Trophoblast cell (in vitro differentiated cells and primary cell): ENCODE results near the gene RHAG.
"Not testable (repeated sequence)": the region's sequence is repeated elsewhere in the genome, so short reads cannot be mapped to it uniquely, and the experiment has no call there.

Experiments used
- DNase-seq, 2 donors: peaks; one replicate each; pipeline ENCODE4 v3.0.0-alpha.2; 2016
- H2AFZ ChIP-seq: 2 replicates; pipeline ENCODE4 v1.6.1; 2013; ENCODE audit warnings: low read length, moderate library complexity, mild to moderate bottlenecking; ENCODE audit not compliant: insufficient read depth, poor library complexity
- H2AK5ac ChIP-seq: 2 replicates; pipeline ENCODE4 v1.6.1; 2013; ENCODE audit warnings: mild to moderate bottlenecking, low read length
- H2BK120ac ChIP-seq: 2 replicates; pipeline ENCODE4 v1.6.1; 2013; ENCODE audit warnings: low read length, mild to moderate bottlenecking, moderate library complexity; ENCODE audit not compliant: insufficient read depth, poor library complexity
- H2BK12ac ChIP-seq: 2 replicates; pipeline ENCODE4 v1.6.1; 2013; ENCODE audit warnings: mild to moderate bottlenecking, low read length, moderate library complexity
- H2BK5ac ChIP-seq: 2 replicates; pipeline ENCODE4 v1.6.1; 2013; ENCODE audit warnings: low read length, low read depth, moderate library complexity, mild to moderate bottlenecking; ENCODE audit not compliant: poor library complexity
- H3K14ac ChIP-seq: 2 replicates; pipeline ENCODE4 v1.6.1; 2013; ENCODE audit warnings: mild to moderate bottlenecking, low read length
- H3K18ac ChIP-seq: 2 replicates; pipeline ENCODE4 v1.6.1; 2013; ENCODE audit warnings: mild to moderate bottlenecking, low read length
- H3K23ac ChIP-seq: 2 replicates; pipeline ENCODE4 v1.6.1; 2013; ENCODE audit warnings: low read length
- H3K27ac ChIP-seq: 2 replicates; pipeline ENCODE4 v1.5.1; 2013; ENCODE audit warnings: low read depth, mild to moderate bottlenecking, inconsistent platforms, low read length, moderate library complexity
- H3K27me3 ChIP-seq: 2 replicates; pipeline ENCODE4 v1.6.1; 2013; ENCODE audit warnings: inconsistent platforms, mild to moderate bottlenecking, low read length, moderate library complexity; ENCODE audit not compliant: insufficient read depth
- H3K36me3 ChIP-seq, 2 experiments: 1 replicate in 1 of 2; 2 replicates in 1 of 2; pipeline ENCODE4 v1.6.1; 2013; ENCODE audit warnings: low read length in 2 of 2, mild to moderate bottlenecking in 2 of 2, moderate library complexity in 1 of 2; ENCODE audit not compliant: insufficient read depth in 2 of 2, control insufficient read depth in 1 of 2
- H3K4ac ChIP-seq: 2 replicates; pipeline ENCODE4 v1.6.1; 2013; ENCODE audit warnings: low read depth, mild to moderate bottlenecking, low read length, moderate library complexity
- H3K4me1 ChIP-seq, 2 experiments: 1 replicate in 1 of 2; 2 replicates in 1 of 2; pipeline ENCODE4 v1.6.1; 2013; ENCODE audit warnings: low read length in 2 of 2, mild to moderate bottlenecking in 2 of 2, moderate library complexity in 1 of 2; ENCODE audit not compliant: insufficient read depth in 2 of 2, control insufficient read depth in 1 of 2
- H3K4me2 ChIP-seq: 2 replicates; pipeline ENCODE4 v1.6.1; 2013; ENCODE audit warnings: inconsistent platforms, mild to moderate bottlenecking, low read length, moderate library complexity
- H3K4me3 ChIP-seq: 2 replicates; pipeline ENCODE4 v1.5.1; 2013; ENCODE audit warnings: mild to moderate bottlenecking, low read depth, low read length, inconsistent platforms
- H3K79me1 ChIP-seq: one replicate; pipeline ENCODE4 v1.6.1; 2013; ENCODE audit warnings: low read length
- H3K79me2 ChIP-seq: 2 replicates; pipeline ENCODE4 v1.6.1; 2013; ENCODE audit warnings: low read length, mild to moderate bottlenecking; ENCODE audit not compliant: control insufficient read depth, insufficient read depth, poor library complexity
- H3K9ac ChIP-seq: 2 replicates; pipeline ENCODE4 v1.6.1; 2013; ENCODE audit warnings: mild to moderate bottlenecking, low read length
- H3K9me3 ChIP-seq: 2 replicates; pipeline ENCODE4 v1.6.1; 2013; ENCODE audit warnings: low read depth, mild to moderate bottlenecking, control low read depth, inconsistent platforms, low read length; ENCODE audit not compliant: insufficient read depth
- H4K12ac ChIP-seq: 2 replicates; pipeline ENCODE4 v1.6.1; 2013; ENCODE audit warnings: low read depth, mild to moderate bottlenecking, low read length, moderate library complexity
- H4K8ac ChIP-seq: 2 replicates; pipeline ENCODE4 v1.6.1; 2013; ENCODE audit warnings: low read depth, mild to moderate bottlenecking, low read length, moderate library complexity
- H4K91ac ChIP-seq: one replicate; pipeline ENCODE4 v1.6.1; 2013; ENCODE audit warnings: low read depth, mild to moderate bottlenecking, low read length, moderate library complexity
- WGBS: extraction: QIAGEN DNeasy Blood & Tissue Kit; methylation state at CpG from one replicate; pipeline ENCODE4 v1.1.7; 2013; ENCODE audit warnings: missing lambda C conversion rate; ENCODE audit not compliant: insufficient read length, insufficient coverage; ENCODE audit errors: extremely low coverage; 5-methylcytosine and 5-hydroxymethylcytosine counted together

Gene RHAG

GRCh38 chr6:49626811-49627210 is 9.8 kb downstream of the RHAG start:
- no peaks in the 10 kb centered on the region for H3K79me2 ChIP-seq
- no peak overlapping the region for H3K9ac ChIP-seq
- no peak overlapping the region for H4K91ac ChIP-seq
- H3K79me1 ChIP-seq = no peaks in the 10 kb centered on the region
- no peak overlapping the region for H3K4ac ChIP-seq
- no peak overlapping the region for H3K18ac ChIP-seq
- no CpG with 5 or more reads among the region's 3 CpGs for WGBS
- no peak overlapping the region for H3K4me2 ChIP-seq
- DNase-seq = no peak
- no peak overlapping the region for H2BK120ac ChIP-seq
- no peaks in the 10 kb centered on the region for H3K36me3 ChIP-seq
- H3K23ac ChIP-seq = no peak overlapping the region
- H3K4me3 ChIP-seq = no peak overlapping the region
- no peak overlapping the region for H2AK5ac ChIP-seq
- H3K4me1 ChIP-seq = no peaks in the 10 kb centered on the region
- no peak overlapping the region for H4K12ac ChIP-seq
- H2BK5ac ChIP-seq = no peak overlapping the region
- no peak overlapping the region for H2BK12ac ChIP-seq
- H3K27me3 ChIP-seq = no peaks in the 10 kb centered on the region
- no peak overlapping the region for H4K8ac ChIP-seq
- H3K27ac ChIP-seq = no peak overlapping the region
- H3K14ac ChIP-seq = no peak overlapping the region
- H3K9me3 ChIP-seq = peaks cover 2% of the 10 kb centered on the region
- H2AFZ ChIP-seq = no peak overlapping the region

- no peaks in the 10 kb centered on the region for H3K4me1 ChIP-seq
- H3K27ac ChIP-seq = no peak overlapping the region
- H2AK5ac ChIP-seq = no peak overlapping the region
- DNase-seq = no peak
- H2BK12ac ChIP-seq = no peak overlapping the region
- H2AFZ ChIP-seq = no peak overlapping the region
- no peak overlapping the region for H4K91ac ChIP-seq
- H3K79me2 ChIP-seq = no peaks in the 10 kb centered on the region
- H4K12ac ChIP-seq = no peak overlapping the region
- no peak overlapping the region for H3K9ac ChIP-seq
- no peaks in the 10 kb centered on the region for H3K79me1 ChIP-seq
- no peak overlapping the region for H2BK5ac ChIP-seq
- no peaks in the 10 kb centered on the region for H3K9me3 ChIP-seq
- H4K8ac ChIP-seq = no peak overlapping the region
- no peaks in the 10 kb centered on the region for H3K27me3 ChIP-seq
- no peaks in the 10 kb centered on the region for H3K36me3 ChIP-seq
- no peak overlapping the region for H3K18ac ChIP-seq
- no peak overlapping the region for H3K4ac ChIP-seq
- no peak overlapping the region for H3K4me3 ChIP-seq
- no peak overlapping the region for H3K23ac ChIP-seq
- no peak overlapping the region for H2BK120ac ChIP-seq
- no peak overlapping the region for H3K4me2 ChIP-seq
- H3K14ac ChIP-seq = no peak overlapping the region
These were observed 18.4 kb downstream of the RHAG start for GRCh38 chr6:49618257-49618656.

- H3K79me2 ChIP-seq, H4K12ac ChIP-seq, H2AFZ ChIP-seq, H2BK120ac ChIP-seq, H3K36me3 ChIP-seq, H2AK5ac ChIP-seq, H2BK12ac ChIP-seq, H3K4me3 ChIP-seq, H3K4me2 ChIP-seq, DNase-seq, H4K91ac ChIP-seq, H3K4me1 ChIP-seq, H3K27ac ChIP-seq, H3K14ac ChIP-seq, H3K18ac ChIP-seq, H3K23ac ChIP-seq, H3K79me1 ChIP-seq, H4K8ac ChIP-seq, H3K9me3 ChIP-seq, H2BK5ac ChIP-seq, H3K27me3 ChIP-seq, H3K9ac ChIP-seq, H3K4ac ChIP-seq: not testable (repeated sequence)
- no CpG with 5 or more reads among the region's 5 CpGs for WGBS
These were observed 22.5 kb downstream of the RHAG start for GRCh38 chr6:49614144-49614543.

- H2BK5ac ChIP-seq = no peak overlapping the region
- H3K14ac ChIP-seq = no peak overlapping the region
- no peaks in the 10 kb centered on the region for H3K27me3 ChIP-seq
- no peak for DNase-seq
- no peak overlapping the region for H2BK12ac ChIP-seq
- H3K4me1 ChIP-seq = no peaks in the 10 kb centered on the region
- H3K79me1 ChIP-seq = no peaks in the 10 kb centered on the region
- H3K4me2 ChIP-seq = no peak overlapping the region
- WGBS = no CpG with 5 or more reads among the region's 1 CpG
- H3K18ac ChIP-seq = no peak overlapping the region
- no peaks in the 10 kb centered on the region for H3K79me2 ChIP-seq
- H3K4me3 ChIP-seq = no peak overlapping the region
- H3K23ac ChIP-seq = no peak overlapping the region
- H4K91ac ChIP-seq = no peak overlapping the region
- no peak overlapping the region for H2AK5ac ChIP-seq
- no peak overlapping the region for H2AFZ ChIP-seq
- H3K9me3 ChIP-seq = no peaks in the 10 kb centered on the region
- no peaks in the 10 kb centered on the region for H3K36me3 ChIP-seq
- no peak overlapping the region for H3K27ac ChIP-seq
- no peak overlapping the region for H4K12ac ChIP-seq
- H4K8ac ChIP-seq = no peak overlapping the region
- H3K4ac ChIP-seq = no peak overlapping the region
- no peak overlapping the region for H3K9ac ChIP-seq
- no peak overlapping the region for H2BK120ac ChIP-seq
These were observed 27.4 kb downstream of the RHAG start for GRCh38 chr6:49609285-49609684.

- not testable (repeated sequence) for H2AFZ ChIP-seq, H3K4me1 ChIP-seq, H3K9ac ChIP-seq, H3K4me2 ChIP-seq, H2AK5ac ChIP-seq, H3K79me2 ChIP-seq, H3K79me1 ChIP-seq, H3K18ac ChIP-seq, H3K27me3 ChIP-seq, H3K36me3 ChIP-seq, H2BK5ac ChIP-seq, DNase-seq, H3K27ac ChIP-seq, H2BK12ac ChIP-seq, H3K4ac ChIP-seq, H4K91ac ChIP-seq, H3K23ac ChIP-seq, H3K9me3 ChIP-seq, H2BK120ac ChIP-seq, H3K14ac ChIP-seq, H4K8ac ChIP-seq, H4K12ac ChIP-seq, H3K4me3 ChIP-seq
- no CpG with 5 or more reads among the region's 9 CpGs for WGBS
These were observed 28.4 kb downstream of the RHAG start for GRCh38 chr6:49608275-49608674.
